DOHH2 (cell line): Measurements from ENCODE around the gene CLEC9A.

Experiments used
- EZH2phosphoT487 ChIP-seq: fragments of 200-600 bp; sonication (generic); IDR thresholded peaks from 2 replicates; pipeline ENCODE4 v1.6.1; 2017; ENCODE audit warnings: borderline replicate concordance, mild to moderate bottlenecking, antibody characterized with exemption, low read length, moderate library complexity, mixed read lengths
- TF ChIP-seq, protein P1 (sequence below): fragments of 200-600 bp; sonication (generic); IDR thresholded peaks from one replicate; pipeline ENCODE4 v1.5.1; 2014; ENCODE audit warnings: antibody characterized with exemption, mild to moderate bottlenecking, low read depth, low read length; ENCODE audit not compliant: poor library complexity, severe bottlenecking

DNA sequence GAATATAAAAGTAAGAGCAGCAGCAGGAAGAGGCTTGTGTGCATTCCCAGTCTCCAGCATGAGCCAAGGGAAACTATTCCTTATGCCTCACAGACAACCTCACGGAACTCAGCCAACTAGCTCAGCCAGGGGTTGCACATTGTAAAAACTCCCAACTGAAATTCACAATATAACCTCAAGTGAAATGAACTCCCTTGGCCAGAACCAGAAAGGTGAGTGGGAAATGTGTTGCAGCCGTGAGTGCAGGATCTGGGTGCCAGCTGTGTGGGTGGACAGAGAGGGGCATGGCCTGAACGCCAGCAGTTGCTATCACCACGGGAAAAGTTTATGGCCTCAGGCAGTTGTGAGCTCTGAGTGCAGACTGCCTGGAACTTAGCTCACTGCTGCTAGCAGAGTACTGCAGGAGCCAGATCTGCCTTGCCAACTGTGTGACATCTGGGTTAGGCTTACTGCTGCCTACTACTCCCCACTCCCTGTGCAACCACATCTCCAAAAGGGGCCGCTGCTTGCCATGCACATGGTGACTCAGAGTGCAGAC, 70.6 kb downstream of the CLEC9A start:
- TF ChIP-seq, protein P1, sequence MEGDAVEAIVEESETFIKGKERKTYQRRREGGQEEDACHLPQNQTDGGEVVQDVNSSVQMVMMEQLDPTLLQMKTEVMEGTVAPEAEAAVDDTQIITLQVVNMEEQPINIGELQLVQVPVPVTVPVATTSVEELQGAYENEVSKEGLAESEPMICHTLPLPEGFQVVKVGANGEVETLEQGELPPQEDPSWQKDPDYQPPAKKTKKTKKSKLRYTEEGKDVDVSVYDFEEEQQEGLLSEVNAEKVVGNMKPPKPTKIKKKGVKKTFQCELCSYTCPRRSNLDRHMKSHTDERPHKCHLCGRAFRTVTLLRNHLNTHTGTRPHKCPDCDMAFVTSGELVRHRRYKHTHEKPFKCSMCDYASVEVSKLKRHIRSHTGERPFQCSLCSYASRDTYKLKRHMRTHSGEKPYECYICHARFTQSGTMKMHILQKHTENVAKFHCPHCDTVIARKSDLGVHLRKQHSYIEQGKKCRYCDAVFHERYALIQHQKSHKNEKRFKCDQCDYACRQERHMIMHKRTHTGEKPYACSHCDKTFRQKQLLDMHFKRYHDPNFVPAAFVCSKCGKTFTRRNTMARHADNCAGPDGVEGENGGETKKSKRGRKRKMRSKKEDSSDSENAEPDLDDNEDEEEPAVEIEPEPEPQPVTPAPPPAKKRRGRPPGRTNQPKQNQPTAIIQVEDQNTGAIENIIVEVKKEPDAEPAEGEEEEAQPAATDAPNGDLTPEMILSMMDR: no peak
- no peak for TF ChIP-seq EZH2phosphoT487
